IMR-90 (cell line): ENCODE data around the gene MPP7. TPM values are rescaled to one million over a fixed set of nuclear protein-coding genes. Genes with fewer than 3 reads are reported as not detected.

Experiments used
- ATAC-seq: fragments of 200-7000 bp; cut with Tn5 transposase; 2 replicates; pipeline ENCODE4 v1.9.1; 2020; ENCODE audit warnings: low read depth, mild to moderate bottlenecking, moderate library complexity
- BruUV-seq: library from RNA; stranded (reverse); fragments of 400-500 nt; replicated peaks from 2 replicates; lab custom pipeline; 2021; lab: Mats Ljungman, UMichigan
- CTCF ChIA-PET: fragments of 300-600 bp; formaldehyde crosslinking; extraction: SDS; loops from one replicate; lab custom pipeline; 2021; ENCODE audit warnings: antibody characterized with exemption; lab: Yijun Ruan, JAX
- POLR2A ChIA-PET: fragments of 300-600 bp; sonication (Branson Sonifier 250); formaldehyde crosslinking; loops from one replicate; lab custom pipeline; 2022; ENCODE audit warnings: antibody characterized with exemption; ENCODE audit not compliant: unreplicated experiment; lab: Charles Lee
- DNase-seq: peaks from one replicate; pipeline ENCODE4 v3.0.0; 2013
- H2AFZ ChIP-seq: replicated peaks from 2 replicates; pipeline ENCODE3; 2013; ENCODE audit warnings: low read length, mild to moderate bottlenecking; ENCODE audit not compliant: poor library complexity
- H2AK5ac ChIP-seq: 2 replicates; pipeline ENCODE4 v1.6.1; 2013; ENCODE audit warnings: low read depth, low read length, inconsistent platforms
- H2AK9ac ChIP-seq: replicated peaks from 2 replicates; pipeline ENCODE3; 2013; ENCODE audit warnings: mild to moderate bottlenecking, low read depth, low read length, moderate library complexity; ENCODE audit not compliant: poor library complexity
- H2BK120ac ChIP-seq: 2 replicates; pipeline ENCODE4 v1.6.1; 2013; ENCODE audit warnings: low read depth, low read length, inconsistent platforms
- H2BK15ac ChIP-seq: 3 replicates; pipeline ENCODE4 v1.6.1; 2013; ENCODE audit warnings: low read depth, low read length, inconsistent platforms
- H2BK20ac ChIP-seq: 2 replicates; pipeline ENCODE4 v1.6.1; 2013; ENCODE audit warnings: low read depth, mild to moderate bottlenecking, inconsistent platforms, low read length, moderate library complexity
- H2BK5ac ChIP-seq: 2 replicates; pipeline ENCODE4 v1.6.1; 2013; ENCODE audit warnings: mild to moderate bottlenecking, low read depth, low read length, inconsistent platforms; ENCODE audit not compliant: poor library complexity, severe bottlenecking
- H3K14ac ChIP-seq: replicated peaks from 2 replicates; pipeline ENCODE4 v1.6.1; 2013; ENCODE audit warnings: low read depth, low read length, inconsistent platforms
- H3K18ac ChIP-seq: 2 replicates; pipeline ENCODE4 v1.6.1; 2013; ENCODE audit warnings: low read depth, low read length, control low read depth
- H3K23ac ChIP-seq: 2 replicates; pipeline ENCODE4 v1.6.1; 2013; ENCODE audit warnings: low read depth, low read length, inconsistent platforms
- H3K27ac ChIP-seq: 2 replicates; pipeline ENCODE4 v1.5.1; 2013; ENCODE audit warnings: mild to moderate bottlenecking, control low read depth, low read length; ENCODE audit not compliant: insufficient read depth
- H3K27me3 ChIP-seq: 2 replicates; pipeline ENCODE4 v1.6.1; 2013; ENCODE audit warnings: low read length; ENCODE audit not compliant: control insufficient read depth, insufficient read depth
- H3K36me3 ChIP-seq: 2 replicates; pipeline ENCODE4 v1.6.1; 2013; ENCODE audit warnings: low read length, mixed read lengths; ENCODE audit not compliant: control insufficient read depth, insufficient read depth
- H3K4ac ChIP-seq: 2 replicates; pipeline ENCODE4 v1.6.1; 2013; ENCODE audit warnings: low read depth, low read length, inconsistent platforms
- H3K4me1 ChIP-seq: 2 replicates; pipeline ENCODE4 v1.6.1; 2013; ENCODE audit warnings: low read length, mixed read lengths; ENCODE audit not compliant: control insufficient read depth, insufficient read depth
- H3K4me2 ChIP-seq: 2 replicates; pipeline ENCODE4 v1.6.1; 2013; ENCODE audit warnings: low read depth, mild to moderate bottlenecking, control low read depth, low read length, moderate library complexity
- H3K4me3 ChIP-seq: 2 replicates; pipeline ENCODE4 v1.5.1; 2013; ENCODE audit warnings: low read depth, mild to moderate bottlenecking, control low read depth, low read length, moderate library complexity; ENCODE audit not compliant: insufficient read depth
- H3K56ac ChIP-seq: 2 replicates; pipeline ENCODE4 v1.6.1; 2013; ENCODE audit warnings: low read length, inconsistent platforms; ENCODE audit not compliant: insufficient read depth; ENCODE audit errors: extremely low read depth
- H3K79me1 ChIP-seq, 2 experiments: 2 replicates each; pipeline ENCODE4 v1.6.1; 2013; ENCODE audit warnings: low read length in 2 of 2, inconsistent platforms in 1 of 2, low read depth in 1 of 2
- H3K9ac ChIP-seq: 2 replicates; pipeline ENCODE4 v1.6.1; 2013; ENCODE audit warnings: low read depth, low read length, control low read depth
- H3K9me1 ChIP-seq: 2 replicates; pipeline ENCODE4 v1.6.1; 2013; ENCODE audit warnings: low read length, inconsistent platforms; ENCODE audit not compliant: insufficient read depth
- H3K9me3 ChIP-seq: 2 replicates; pipeline ENCODE4 v1.6.1; 2013; ENCODE audit warnings: low read length; ENCODE audit not compliant: control insufficient read depth, insufficient read depth
- H4K20me1 ChIP-seq: 2 replicates; pipeline ENCODE4 v1.6.1; 2013; ENCODE audit warnings: low read length, inconsistent platforms; ENCODE audit not compliant: insufficient read depth
- H4K5ac ChIP-seq: 2 replicates; pipeline ENCODE4 v1.6.1; 2013; ENCODE audit warnings: mild to moderate bottlenecking, low read depth, low read length, control low read depth
- H4K8ac ChIP-seq, 2 experiments: 2 replicates each; pipeline ENCODE4 v1.6.1; 2013; ENCODE audit warnings: low read depth in 2 of 2, low read length in 2 of 2, control low read depth in 1 of 2, inconsistent platforms in 1 of 2
- H4K91ac ChIP-seq: 2 replicates; pipeline ENCODE4 v1.6.1; 2013; ENCODE audit warnings: low read depth, low read length, inconsistent platforms; ENCODE audit not compliant: insufficient read depth
- BHLHE40 ChIP-seq: fragments of 150-350 bp; IDR thresholded peaks from 2 replicates; pipeline ENCODE4 v1.6.1; 2016; ENCODE audit warnings: mild to moderate bottlenecking, low read depth, low read length
- CHD1 ChIP-seq: IDR thresholded peaks from 2 replicates; pipeline ENCODE4 v1.6.1; 2012; ENCODE audit warnings: low read depth, low read length, improper control_type of control experiment
- CTCF ChIP-seq: conservative IDR thresholded peaks from 2 replicates; pipeline ENCODE4 v1.5.1; 2012; ENCODE audit warnings: mild to moderate bottlenecking, low read depth, low read length, improper control_type of control experiment
- MAFK ChIP-seq: IDR thresholded peaks from 2 replicates; pipeline ENCODE4 v1.6.1; 2012; ENCODE audit warnings: low read depth, low read length, improper control_type of control experiment
- RAD21 ChIP-seq: IDR thresholded peaks from 2 replicates; pipeline ENCODE4 v1.6.1; 2012; ENCODE audit warnings: low read length, improper control_type of control experiment
- RCOR1 ChIP-seq: IDR thresholded peaks from 2 replicates; pipeline ENCODE4 v1.6.1; 2012; ENCODE audit warnings: mild to moderate bottlenecking, low read length, improper control_type of control experiment; ENCODE audit not compliant: insufficient replicate concordance
- RFX5 ChIP-seq: IDR thresholded peaks from 2 replicates; pipeline ENCODE4 v1.8.0; 2012; ENCODE audit warnings: low read depth, mild to moderate bottlenecking, low read length, moderate library complexity
- SMC3 ChIP-seq: fragments of 150-350 bp; IDR thresholded peaks from 2 replicates; pipeline ENCODE4 v1.6.1; 2016; ENCODE audit warnings: low read depth, mild to moderate bottlenecking, antibody characterized with exemption, low read length, moderate library complexity
- USF2 ChIP-seq: fragments of 150-350 bp; IDR thresholded peaks from 2 replicates; pipeline ENCODE4 v1.6.1; 2017; ENCODE audit warnings: mild to moderate bottlenecking, antibody characterized with exemption, low read length, low read depth
- WGBS, 2 experiments: methylation state at CpG; one replicate each; pipeline versions ENCODE4 v1.1.5 to v1.1.7; 2013; ENCODE audit warnings: missing lambda C conversion rate in 2 of 2; ENCODE audit not compliant: insufficient read length in 1 of 2; ENCODE audit errors: extremely low coverage in 2 of 2; 5-methylcytosine and 5-hydroxymethylcytosine counted together
- dilution Hi-C: fragments of 300-500 bp; cut with HindIII; formaldehyde crosslinking; loops from one replicate; pipeline ENCODE4 v1.14.3; 2018; ENCODE audit warnings: low sequenced_read_pairs; ENCODE audit not compliant: unreplicated experiment
- in situ Hi-C: fragments of 300-500 bp; cut with MboI; formaldehyde crosslinking; loops from 3 replicates; pipeline ENCODE4 v1.14.3; 2019; ENCODE audit warnings: low sequenced_read_pairs, inconsistent platforms, mixed read lengths
- intact Hi-C: fragments of 100-400 bp; cut with micrococcal nuclease; formaldehyde crosslinking; loops from 2 replicates; pipeline ENCODE4 v1.10.0; 2022
- polyA plus RNA-seq, 3 experiments: library from polyadenylated mRNA; depleted of rRNA; stranded (reverse); fragments of >200 nt; gene quantifications; 2 replicates each; pipeline ENCODE4 v1.2.3, GENCODE V29; 2012; ENCODE audit warnings: low replicate concordance in 1 of 3
- total RNA-seq: library from RNA; depleted of rRNA; stranded (reverse); fragments of >200 nt; gene quantifications from 2 replicates; pipeline ENCODE4 v1.2.3, GENCODE V29; 2012

MPP7 gene
- total and polyA plus RNA-seq, 2 of the 4 experiments (the other 2 are of a cell fraction) = 0.39 to 1.4 TPM

- Histone ChIP-seq H3K4ac (no peak overlapping the region), H4K5ac (no peak overlapping the region), H3K79me1 (no peaks in the 10 kb centered on the region), H4K8ac (no peak overlapping the region), H2BK5ac (no peak overlapping the region), H2AK5ac (no peak overlapping the region), H3K4me1 (peaks cover 2% of the 10 kb centered on the region; the same call in 1 of the 2 replicates), H3K27ac (no peak overlapping the region), H4K91ac (no peak overlapping the region), H3K4me2 (no peak overlapping the region), H2BK120ac (no peak overlapping the region), H3K23ac (no peak overlapping the region), H3K14ac (no peak overlapping the region; the same call in 1 of the 2 replicates), H2BK20ac (no peak overlapping the region; the same call in 1 of the 2 replicates), H3K9ac (no peak overlapping the region), H3K27me3 (no peaks in the 10 kb centered on the region), H3K18ac (no peak overlapping the region; the same call in 1 of the 2 replicates), H3K36me3 (no peaks in the 10 kb centered on the region), H3K56ac (no peak overlapping the region), H2BK15ac (no peak overlapping the region), H2AFZ (no peak overlapping the region), H4K20me1 (no peaks in the 10 kb centered on the region), H3K9me1 (no peaks in the 10 kb centered on the region), H3K4me3 (no peak overlapping the region), H3K9me3 (no peaks in the 10 kb centered on the region), H2AK9ac (no peak overlapping the region)
- dilution Hi-C loops = no loop called here
- CTCF ChIA-PET = no interaction called here
- no peak for TF ChIP-seq RCOR1
- no peak for TF ChIP-seq SMC3
- no peak for TF ChIP-seq CHD1
- no peak for TF ChIP-seq USF2
- no peak for TF ChIP-seq BHLHE40
- no peak for TF ChIP-seq RAD21
- no peak for TF ChIP-seq MAFK
- TF ChIP-seq CTCF = no peak
- TF ChIP-seq RFX5 = no peak
- DNase-seq (no peak), ATAC-seq (no peak)
- in situ Hi-C loops = no loop called here
- WGBS, 2 experiments = 90% methylated on average over 2 of the region's 7 CpGs; no CpG with 5 or more reads in 1 of the 2 experiments
- POLR2A ChIA-PET = no interaction called here
- intact Hi-C loops = no loop called here
- BruUV-seq = no TSS peak
Measured at GRCh38 chr10:28281726-28282315, 21.0 kb downstream of the MPP7 start.
